H9 (cell line): ENCODE data around the gene GPC6. TPM values are rescaled to one million over a fixed set of nuclear protein-coding genes. Genes with fewer than 3 reads are reported as not detected.

ENCODE experiments used
- DNase-seq: peaks from one replicate; pipeline ENCODE4 v3.0.0-alpha.2; 2017
- H2AFZ ChIP-seq: one replicate; pipeline ENCODE4 v1.6.1; 2013; ENCODE audit warnings: mild to moderate bottlenecking, low read length, control low read depth, moderate library complexity
- H2AK5ac ChIP-seq: 2 replicates; pipeline ENCODE4 v1.6.1; 2013; ENCODE audit warnings: low read length, control low read depth, mixed read lengths; ENCODE audit not compliant: insufficient read length
- H2BK120ac ChIP-seq: one replicate; pipeline ENCODE4 v1.6.1; 2013; ENCODE audit warnings: low read depth, mild to moderate bottlenecking, low read length, control low read depth, inconsistent platforms; ENCODE audit not compliant: poor library complexity, severe bottlenecking
- H2BK12ac ChIP-seq: 2 replicates; pipeline ENCODE4 v1.6.1; 2013; ENCODE audit warnings: low read length, control low read depth, mixed read lengths, low read depth; ENCODE audit not compliant: insufficient read length
- H2BK15ac ChIP-seq: 2 replicates; pipeline ENCODE4 v1.6.1; 2013; ENCODE audit warnings: low read depth, low read length, control low read depth
- H2BK20ac ChIP-seq: one replicate; pipeline ENCODE4 v1.6.1; 2013; ENCODE audit warnings: low read depth, mild to moderate bottlenecking, low read length, control low read depth, inconsistent platforms; ENCODE audit not compliant: poor library complexity, severe bottlenecking
- H2BK5ac ChIP-seq: 2 replicates; pipeline ENCODE4 v1.6.1; 2013; ENCODE audit warnings: low read length, control low read depth, mixed read lengths; ENCODE audit not compliant: insufficient read length
- H3K14ac ChIP-seq: 2 replicates; pipeline ENCODE4 v1.6.1; 2013; ENCODE audit warnings: low read length, control low read depth; ENCODE audit not compliant: insufficient read depth
- H3K18ac ChIP-seq: 2 replicates; pipeline ENCODE4 v1.6.1; 2013; ENCODE audit warnings: low read depth, mild to moderate bottlenecking, mixed read lengths, low read length, control low read depth; ENCODE audit not compliant: insufficient read length
- H3K23ac ChIP-seq: 2 replicates; pipeline ENCODE4 v1.6.1; 2013; ENCODE audit warnings: low read length, control low read depth, mixed read lengths, low read depth; ENCODE audit not compliant: insufficient read length
- H3K23me2 ChIP-seq: 2 replicates; pipeline ENCODE4 v1.6.1; 2013; ENCODE audit warnings: low read depth, mild to moderate bottlenecking, mixed read lengths, low read length, control low read depth; ENCODE audit not compliant: insufficient read length, poor library complexity, severe bottlenecking
- H3K27ac ChIP-seq: 2 replicates; pipeline ENCODE4 v1.5.1; 2013; ENCODE audit warnings: low read length, control low read depth, mixed read lengths, low read depth; ENCODE audit not compliant: insufficient read length
- H3K27me3 ChIP-seq: 2 replicates; pipeline ENCODE4 v1.6.1; 2013; ENCODE audit warnings: low read length, control low read depth, inconsistent platforms; ENCODE audit not compliant: insufficient read depth
- H3K4ac ChIP-seq: 2 replicates; pipeline ENCODE4 v1.6.1; 2013; ENCODE audit warnings: low read depth, mild to moderate bottlenecking, control low read depth, inconsistent platforms, low read length, moderate library complexity
- H3K4me1 ChIP-seq: 2 replicates; pipeline ENCODE4 v1.6.1; 2013; ENCODE audit warnings: low read length, control low read depth, inconsistent platforms; ENCODE audit not compliant: insufficient read depth
- H3K4me2 ChIP-seq: 2 replicates; pipeline ENCODE4 v1.6.1; 2013; ENCODE audit warnings: low read length, control low read depth, mixed read lengths; ENCODE audit not compliant: insufficient read length, insufficient read depth
- H3K56ac ChIP-seq: 2 replicates; pipeline ENCODE4 v1.6.1; 2013; ENCODE audit warnings: low read depth, mild to moderate bottlenecking, mixed read lengths, low read length, control low read depth; ENCODE audit not compliant: insufficient read length
- H3K79me1 ChIP-seq: 2 replicates; pipeline ENCODE4 v1.6.1; 2013; ENCODE audit warnings: low read depth, mild to moderate bottlenecking, moderate library complexity, low read length, control low read depth, inconsistent platforms; ENCODE audit not compliant: insufficient read depth, poor library complexity, severe bottlenecking
- H3K79me2 ChIP-seq: 2 replicates; pipeline ENCODE4 v1.6.1; 2013; ENCODE audit warnings: low read length, control low read depth, inconsistent platforms; ENCODE audit not compliant: insufficient read depth
- H3K9ac ChIP-seq: 2 replicates; pipeline ENCODE4 v1.6.1; 2013; ENCODE audit warnings: low read length, control low read depth, mixed read lengths; ENCODE audit not compliant: insufficient read length; ENCODE audit errors: extremely low read depth
- H3K9me3 ChIP-seq: one replicate; pipeline ENCODE4 v1.6.1; 2013; ENCODE audit warnings: low read depth, low read length, inconsistent platforms; ENCODE audit not compliant: control insufficient read depth
- H3T11ph ChIP-seq: one replicate; pipeline ENCODE4 v1.6.1; 2013; ENCODE audit warnings: mild to moderate bottlenecking, low read length, control low read depth, inconsistent platforms
- H4K20me1 ChIP-seq: one replicate; pipeline ENCODE4 v1.6.1; 2013; ENCODE audit not compliant: control insufficient read depth, insufficient read length, insufficient read depth
- H4K5ac ChIP-seq: 2 replicates; pipeline ENCODE4 v1.6.1; 2013; ENCODE audit warnings: low read depth, mild to moderate bottlenecking, mixed read lengths, low read length, control low read depth; ENCODE audit not compliant: insufficient read length
- H4K8ac ChIP-seq: replicated peaks from 2 replicates; pipeline ENCODE4 v1.6.1; 2013; ENCODE audit warnings: low read length, control low read depth, mixed read lengths, low read depth; ENCODE audit not compliant: insufficient read length
- H4K91ac ChIP-seq: 2 replicates; pipeline ENCODE4 v1.6.1; 2013; ENCODE audit warnings: low read depth, mild to moderate bottlenecking, moderate library complexity, mixed read lengths, low read length, control low read depth; ENCODE audit not compliant: insufficient read length
- H3K27ac Mint-ChIP-seq, 3 experiments: 2 replicates in 2 of 3; 3 replicates in 1 of 3; pipeline ENCODE4 v1.8.0; 2020 to 2021; ENCODE audit warnings: mixed read lengths in 3 of 3, mild to moderate bottlenecking in 1 of 3, moderate library complexity in 1 of 3
- H3K27me3 Mint-ChIP-seq: 2 replicates; pipeline ENCODE4 v1.8.0; 2021; ENCODE audit warnings: low read depth, mild to moderate bottlenecking, moderate library complexity, mixed read lengths
- H3K36me3 Mint-ChIP-seq, 3 experiments: 2 replicates in 2 of 3; 3 replicates in 1 of 3; pipeline ENCODE4 v1.8.0; 2020 to 2021; ENCODE audit warnings: low read depth in 3 of 3, mixed read lengths in 3 of 3; ENCODE audit not compliant: insufficient read depth in 1 of 3
- H3K4me1 Mint-ChIP-seq, 2 experiments: 2 replicates each; pipeline ENCODE4 v1.8.0; 2020; ENCODE audit warnings: mixed read lengths in 2 of 2
- H3K4me3 Mint-ChIP-seq, 2 experiments: 2 replicates in 1 of 2; 3 replicates in 1 of 2; pipeline ENCODE4 v1.8.0; 2020 to 2021; ENCODE audit warnings: mild to moderate bottlenecking in 2 of 2, mixed read lengths in 2 of 2, moderate library complexity in 1 of 2
- H3K9me3 Mint-ChIP-seq, 2 experiments: 2 replicates in 1 of 2; 3 replicates in 1 of 2; pipeline ENCODE4 v1.8.0; 2020; ENCODE audit warnings: mild to moderate bottlenecking in 2 of 2, mixed read lengths in 2 of 2, moderate library complexity in 1 of 2
- CTCF ChIP-seq: fragments of 200-600 bp; sonication (generic); conservative IDR thresholded peaks from 3 replicates; pipeline ENCODE4 v1.8.0; 2021; ENCODE audit warnings: antibody characterized with exemption, mild to moderate bottlenecking
- whole genome bisulfite sequencing: extraction: QIAGEN DNeasy Blood & Tissue Kit; methylation state at CpG from one replicate; pipeline ENCODE4 v1.1.7; 2013; ENCODE audit warnings: missing lambda C conversion rate, low lambda C conversion rate, mixed read lengths; ENCODE audit not compliant: insufficient read length; ENCODE audit errors: extremely low coverage; 5-methylcytosine and 5-hydroxymethylcytosine counted together
- total RNA-seq: library from RNA; stranded (reverse); gene quantifications from 2 replicates; pipeline ENCODE4 v1.2.1, GENCODE V29; 2021

GPC6 gene
- total RNA-seq, 1 experiment from 2014 or later = 15.6 TPM

- no peak for DNase-seq
- H3K14ac ChIP-seq = no peak overlapping the region
- H3K4ac ChIP-seq = no peak overlapping the region
- Mint-ChIP-seq H3K27ac (peak overlapping the region in 1 of 3 experiments; percentile 79; a peak in 1 of 7 replicates), H3K36me3 (peaks cover 10 to 19% (median 13%) of the 10 kb centered on the region in 3 experiments), H3K4me3 (no peak overlapping the region), H3K4me1 (peaks cover 5 to 14% of the 10 kb centered on the region in 2 experiments), H3K9me3 (peaks cover 9 to 14% of the 10 kb centered on the region in 2 experiments), H3K27me3 (no peaks in the 10 kb centered on the region)
- no peak overlapping the region for H3K27ac ChIP-seq
- no peak overlapping the region for H2BK5ac ChIP-seq
- no peaks in the 10 kb centered on the region for H4K20me1 ChIP-seq
- H4K91ac ChIP-seq = no peak overlapping the region
- H3K4me1 ChIP-seq = no peaks in the 10 kb centered on the region; the same call in 1 of the 2 replicates
- no CpG with 5 or more reads among the region's 5 CpGs for WGBS
- no peak overlapping the region for H2BK12ac ChIP-seq
- no peak overlapping the region for H3T11ph ChIP-seq
- no peaks in the 10 kb centered on the region for H3K27me3 ChIP-seq
- no peak overlapping the region for H4K8ac ChIP-seq
- H2BK15ac ChIP-seq = no peak overlapping the region
- H2BK20ac ChIP-seq = no peak overlapping the region
- no peak overlapping the region for H3K9ac ChIP-seq
- H3K79me1 ChIP-seq = no peaks in the 10 kb centered on the region
- H3K4me2 ChIP-seq = no peak overlapping the region
- H4K5ac ChIP-seq = no peak overlapping the region
- no peak overlapping the region for H2AFZ ChIP-seq
- H3K23ac ChIP-seq = no peak overlapping the region
- no peak overlapping the region for H2AK5ac ChIP-seq
- TF ChIP-seq CTCF = no peak
- H2BK120ac ChIP-seq = no peak overlapping the region
- H3K18ac ChIP-seq = no peak overlapping the region
- no peaks in the 10 kb centered on the region for H3K23me2 ChIP-seq
- H3K79me2 ChIP-seq = no peaks in the 10 kb centered on the region; the same call in 1 of the 2 replicates
- H3K9me3 ChIP-seq = no peaks in the 10 kb centered on the region
- H3K56ac ChIP-seq = no peak overlapping the region
These were observed 247.0 kb downstream of the GPC6 start for GRCh38 chr13:93473441-93474270.
